Measurements from ENCODE around the gene MBD3L2.
"Not testable (repeated sequence)": the region's sequence is repeated elsewhere in the genome, so short reads cannot be mapped to it uniquely, and the experiment has no call there.

Gene MBD3L2

DNA sequence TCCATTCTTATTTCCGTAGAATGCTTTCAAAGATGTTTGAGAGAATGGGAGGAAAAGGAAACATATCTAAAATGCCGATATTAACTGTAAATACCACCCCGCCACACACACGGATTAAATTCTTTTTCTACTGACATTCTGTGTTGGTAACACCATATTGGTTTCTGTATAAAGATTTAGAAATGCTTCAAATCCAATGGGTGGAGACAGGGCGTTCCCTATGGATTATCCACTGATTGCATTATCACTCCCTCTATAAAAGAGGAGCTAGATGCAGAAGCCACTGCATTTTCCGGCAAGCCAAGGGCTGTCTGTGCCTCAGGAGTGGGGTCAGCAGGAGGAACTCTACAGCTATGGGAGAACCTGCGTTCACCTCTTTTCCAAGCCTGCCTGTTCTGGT lies at the start of gene MBD3L2:
TSS of gene MBD3L2 (plus strand) at position 301 of the 400 bp plus-strand sequence. CDS start at position 354, 53 bp downstream.
- H3K36me3 ChIP-seq (ENCODE audit: insufficient read depth, low read length); H3K9me3 ChIP-seq (ENCODE audit: control insufficient read depth, insufficient read depth, low read length); H3K9ac ChIP-seq (ENCODE audit: low read depth, low read length); H3K4me1 ChIP-seq (ENCODE audit: insufficient read depth, low read length): not testable (repeated sequence)

DNA sequence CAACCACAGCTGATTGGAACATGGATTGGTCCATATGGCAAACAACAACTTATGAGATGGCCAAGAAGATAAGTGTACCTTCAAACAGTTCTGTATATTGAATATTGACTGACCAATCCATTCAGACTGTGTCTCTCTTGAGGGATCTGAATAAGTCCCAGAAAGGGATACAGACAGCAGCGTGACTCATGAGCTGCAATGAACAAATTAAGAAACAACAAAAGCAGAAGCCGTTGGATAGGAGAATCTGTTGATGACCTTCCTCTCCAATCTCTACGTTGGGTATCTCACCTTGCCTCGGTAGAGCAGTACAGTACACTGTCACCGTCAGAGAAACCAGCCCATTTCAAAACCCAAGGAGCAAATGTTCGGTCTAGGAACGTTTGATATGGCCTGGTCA lies 49.2 kb upstream of the MBD3L2 start:
- Histone ChIP-seq H3K4me1 (ENCODE audit: insufficient read depth, low read length) (no peaks in the 10 kb centered on the region), H3K9ac (ENCODE audit: low read depth, low read length) (no peak overlapping the region), H3K9me3 (ENCODE audit: control insufficient read depth, insufficient read depth, low read length) (no peaks in the 10 kb centered on the region), H3K36me3 (ENCODE audit: insufficient read depth, low read length) (no peaks in the 10 kb centered on the region)

DNA sequence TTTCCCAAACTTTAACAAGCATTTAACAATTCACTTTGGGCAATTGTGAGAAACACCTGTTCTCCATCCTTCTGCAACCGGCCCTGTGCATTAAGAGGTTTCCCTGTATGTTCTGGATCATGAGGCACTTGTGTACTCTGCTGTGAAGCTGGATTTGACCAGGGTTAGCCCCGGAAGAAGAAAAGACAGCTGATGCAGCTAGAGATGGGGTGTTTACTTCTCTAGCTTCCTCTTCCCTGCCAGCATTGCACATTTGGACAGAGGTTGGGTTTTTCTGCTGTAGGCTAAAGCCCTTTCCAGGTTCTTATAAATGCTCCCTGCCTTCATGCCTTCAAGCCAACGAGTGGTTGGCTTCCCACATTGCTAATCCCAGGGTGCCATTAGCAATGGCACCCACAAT lies 48.8 kb upstream of the MBD3L2 start:
- Histone ChIP-seq H3K9me3 (ENCODE audit: control insufficient read depth, insufficient read depth, low read length) (no peaks in the 10 kb centered on the region), H3K9ac (ENCODE audit: low read depth, low read length) (no peak overlapping the region)

DNA sequence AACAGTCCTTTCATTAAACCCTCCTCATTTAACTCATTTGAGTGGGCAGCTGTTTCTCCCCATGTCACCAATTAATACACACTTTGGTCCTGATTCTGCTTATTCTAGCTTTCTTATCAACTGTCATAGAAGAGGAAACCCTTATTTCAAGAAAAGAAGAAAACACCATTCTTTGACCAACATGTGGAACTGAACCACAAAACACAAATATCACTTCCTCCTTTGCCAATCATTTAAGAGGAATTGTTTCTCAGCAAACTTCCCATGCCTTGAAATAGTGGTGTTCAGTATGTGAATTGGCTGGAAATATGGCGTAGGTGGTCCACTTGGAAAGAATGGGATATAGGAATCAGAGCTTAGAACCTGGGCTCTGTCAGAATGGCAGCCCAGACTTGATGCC lies 48.3 kb upstream of the MBD3L2 start:
- Histone ChIP-seq H3K4me1 (ENCODE audit: insufficient read depth, low read length) (no peaks in the 10 kb centered on the region), H3K36me3 (ENCODE audit: insufficient read depth, low read length) (no peaks in the 10 kb centered on the region), H3K9ac (ENCODE audit: low read depth, low read length) (no peak overlapping the region), H3K9me3 (ENCODE audit: control insufficient read depth, insufficient read depth, low read length) (no peaks in the 10 kb centered on the region)

More for the DNA sequence above, 48.8 kb upstream of the MBD3L2 start:
- Histone ChIP-seq H3K4me1 (ENCODE audit: insufficient read depth, low read length) (no peaks in the 10 kb centered on the region), H3K36me3 (ENCODE audit: insufficient read depth, low read length) (no peaks in the 10 kb centered on the region)

DNA sequence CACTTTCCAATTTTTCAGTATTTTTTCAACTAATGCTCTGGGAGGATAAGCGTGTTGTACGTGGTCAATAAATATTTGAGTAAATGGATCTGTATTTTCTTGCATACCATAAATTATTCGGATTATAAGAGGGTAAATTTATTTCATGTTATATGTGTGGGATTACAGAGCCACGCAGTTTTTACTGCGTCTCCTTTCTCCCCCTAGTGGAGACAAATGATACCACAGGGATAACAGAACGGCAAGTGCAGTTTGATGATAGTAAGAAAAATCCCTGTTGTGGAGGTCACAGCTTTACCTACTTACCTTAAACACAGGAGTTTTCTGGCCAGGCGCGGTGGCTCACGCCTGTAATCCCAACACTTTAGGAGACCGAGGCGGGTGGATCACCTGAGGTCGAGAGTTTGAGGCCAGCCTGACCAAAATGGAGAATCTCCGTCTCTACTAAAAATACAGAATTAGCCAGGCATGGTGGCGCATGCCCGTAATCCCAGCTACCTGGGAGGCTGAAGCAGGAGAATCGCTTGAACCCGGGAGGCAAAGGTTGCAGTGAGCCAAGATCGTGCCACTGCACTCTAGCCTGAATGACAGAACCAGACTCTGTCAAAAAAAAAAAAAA lies 44.7 kb upstream of the MBD3L2 start:
- Histone ChIP-seq H3K9me3 (ENCODE audit: control insufficient read depth, insufficient read depth, low read length) (no peaks in the 10 kb centered on the region), H3K9ac (ENCODE audit: low read depth, low read length) (no peak overlapping the region), H3K4me1 (ENCODE audit: insufficient read depth, low read length) (no peaks in the 10 kb centered on the region), H3K36me3 (ENCODE audit: insufficient read depth, low read length) (no peaks in the 10 kb centered on the region)

DNA sequence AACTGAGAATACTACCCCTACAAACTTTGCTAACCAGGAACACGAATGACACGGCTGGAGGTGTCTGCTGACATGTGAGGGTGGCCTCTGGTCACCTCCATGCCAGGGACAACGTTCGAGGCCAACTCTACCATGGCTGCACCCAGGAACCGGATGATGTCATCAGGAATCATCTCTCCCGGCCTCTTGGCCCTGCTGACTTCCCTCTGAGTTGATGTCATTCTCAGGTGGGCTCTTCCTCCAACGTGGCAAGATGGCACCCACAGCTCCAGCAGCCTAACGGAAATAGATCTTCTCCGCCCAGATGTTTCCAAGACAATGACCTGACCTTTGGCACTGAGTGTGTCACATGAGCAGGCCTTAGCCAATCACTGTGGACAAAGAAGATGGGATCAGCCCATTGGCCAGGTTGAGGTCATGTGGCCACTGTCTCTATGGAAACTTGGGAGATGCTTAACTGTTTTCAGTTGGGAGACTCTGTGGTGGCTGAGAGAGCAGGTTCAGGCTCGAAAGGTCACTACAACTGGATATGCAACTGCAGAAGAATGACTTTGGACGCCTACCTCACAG lies 42.9 kb upstream of the MBD3L2 start:
- Histone ChIP-seq H3K4me1 (ENCODE audit: insufficient read depth, low read length) (no peaks in the 10 kb centered on the region), H3K36me3 (ENCODE audit: insufficient read depth, low read length) (no peaks in the 10 kb centered on the region), H3K9ac (ENCODE audit: low read depth, low read length) (no peak overlapping the region), H3K9me3 (ENCODE audit: control insufficient read depth, insufficient read depth, low read length) (no peaks in the 10 kb centered on the region)

DNA sequence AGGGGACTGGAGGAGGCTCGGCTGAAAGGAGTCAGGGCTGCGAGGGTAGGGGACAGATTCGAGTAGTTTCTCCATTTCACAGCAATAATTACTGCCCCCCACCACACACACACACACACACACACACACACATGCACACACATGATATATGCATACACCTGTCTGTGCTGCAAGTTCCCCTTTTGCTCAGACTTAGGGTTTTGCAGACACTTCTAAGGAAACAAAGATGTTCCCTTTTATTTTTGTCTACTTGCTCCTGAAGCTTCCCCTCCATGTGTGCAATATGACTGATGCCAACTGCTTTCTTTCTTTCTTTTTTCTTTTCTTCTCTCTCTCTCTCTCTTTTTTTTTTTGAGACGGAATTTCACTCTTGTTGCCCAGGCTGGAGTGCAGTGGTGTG lies 41.3 kb upstream of the MBD3L2 start:
- no peaks in the 10 kb centered on the region for H3K4me1 ChIP-seq (ENCODE audit: insufficient read depth, low read length)
- no peak overlapping the region for H3K9ac ChIP-seq (ENCODE audit: low read depth, low read length)
- no peaks in the 10 kb centered on the region for H3K9me3 ChIP-seq (ENCODE audit: control insufficient read depth, insufficient read depth, low read length)
- no peaks in the 10 kb centered on the region for H3K36me3 ChIP-seq (ENCODE audit: insufficient read depth, low read length)

DNA sequence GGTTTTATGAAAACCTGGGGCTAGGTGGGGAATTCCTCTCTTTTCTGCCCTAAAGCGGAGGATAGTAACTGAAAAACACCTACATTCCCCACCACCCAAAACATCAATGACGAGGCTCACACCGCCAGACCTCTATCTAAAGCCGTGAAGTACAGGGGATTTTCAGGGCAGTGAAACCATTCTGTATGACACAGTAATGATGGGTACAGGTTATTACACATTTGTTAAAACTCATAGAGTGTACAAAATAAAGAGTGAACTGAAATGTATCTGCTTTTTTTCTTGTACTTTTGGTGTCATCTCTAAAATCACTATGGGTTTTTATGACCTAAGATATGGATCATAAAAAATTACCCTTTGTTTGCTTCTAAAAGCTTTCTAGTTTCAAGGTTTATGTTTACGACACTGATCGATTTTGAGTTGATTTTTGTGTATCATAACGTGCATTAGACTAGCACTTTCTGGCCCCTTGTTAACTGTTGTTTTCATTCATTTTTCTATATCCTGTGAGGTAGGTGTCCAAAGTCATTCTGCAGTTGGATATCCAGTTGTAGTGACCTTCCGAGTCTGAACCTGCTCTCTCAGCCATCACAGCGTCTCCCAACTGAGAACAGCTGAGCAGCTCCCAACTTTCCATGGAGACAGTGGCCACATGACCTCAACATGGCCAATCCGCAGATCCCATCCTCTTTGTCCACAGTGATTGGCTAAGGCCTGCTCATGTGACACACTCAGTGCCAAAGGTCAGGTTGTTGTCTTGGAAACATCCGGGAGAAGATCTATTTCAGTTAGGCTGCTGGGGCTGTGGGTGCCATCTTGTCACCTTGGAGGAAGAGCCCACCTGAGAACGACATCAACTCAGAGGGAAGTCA lies 38.2 kb upstream of the MBD3L2 start:
- no peaks in the 10 kb centered on the region for H3K36me3 ChIP-seq (ENCODE audit: insufficient read depth, low read length)
- no peaks in the 10 kb centered on the region for H3K9me3 ChIP-seq (ENCODE audit: control insufficient read depth, insufficient read depth, low read length)
- no peaks in the 10 kb centered on the region for H3K4me1 ChIP-seq (ENCODE audit: insufficient read depth, low read length)
- H3K9ac ChIP-seq (ENCODE audit: low read depth, low read length) = no peak overlapping the region

DNA sequence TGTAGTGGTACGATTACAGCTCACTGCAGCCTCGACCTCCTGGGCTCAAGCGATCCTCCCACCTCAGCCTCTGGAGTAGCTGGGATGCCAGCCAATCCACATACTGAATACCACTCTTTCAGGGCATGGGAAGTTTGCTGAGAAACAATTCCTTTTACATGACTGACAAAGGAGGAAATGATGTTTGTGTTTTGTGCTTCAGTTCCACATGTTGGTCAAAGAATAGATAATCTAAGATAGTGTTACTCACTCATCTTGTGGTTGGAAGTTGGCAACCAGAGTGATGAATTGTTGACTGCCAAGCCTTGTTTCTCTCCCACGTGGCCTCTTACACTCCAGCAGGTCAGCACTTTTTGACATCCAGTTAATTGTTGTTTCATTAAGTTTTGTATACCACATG lies 35.4 kb upstream of the MBD3L2 start:
- Histone ChIP-seq H3K36me3 (ENCODE audit: insufficient read depth, low read length) (no peaks in the 10 kb centered on the region), H3K9me3 (ENCODE audit: control insufficient read depth, insufficient read depth, low read length) (no peaks in the 10 kb centered on the region), H3K9ac (ENCODE audit: low read depth, low read length) (no peak overlapping the region), H3K4me1 (ENCODE audit: insufficient read depth, low read length) (no peaks in the 10 kb centered on the region)

DNA sequence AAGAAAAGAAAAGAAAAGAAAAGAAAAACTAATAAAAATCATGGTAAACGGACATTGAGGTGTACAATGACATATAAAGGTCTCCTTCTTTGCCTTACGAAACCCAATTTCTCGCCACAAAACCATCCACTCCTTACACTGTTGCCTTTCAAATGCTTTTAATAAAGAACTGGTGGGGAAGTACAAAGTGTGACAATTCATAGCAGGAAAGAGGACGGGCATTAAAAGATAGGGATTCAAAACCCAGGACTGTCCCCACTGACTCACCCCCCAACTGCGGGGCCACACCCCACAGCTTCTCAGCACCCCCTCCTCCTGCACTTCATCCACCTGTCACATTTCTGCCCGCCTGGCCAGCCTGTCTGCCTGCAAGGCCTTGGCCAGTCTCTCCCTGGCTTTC lies 30.3 kb upstream of the MBD3L2 start:
- Histone ChIP-seq H3K9me3 (ENCODE audit: control insufficient read depth, insufficient read depth, low read length) (no peaks in the 10 kb centered on the region), H3K4me1 (ENCODE audit: insufficient read depth, low read length) (no peaks in the 10 kb centered on the region), H3K36me3 (ENCODE audit: insufficient read depth, low read length) (no peaks in the 10 kb centered on the region), H3K9ac (ENCODE audit: low read depth, low read length) (no peak overlapping the region)

DNA sequence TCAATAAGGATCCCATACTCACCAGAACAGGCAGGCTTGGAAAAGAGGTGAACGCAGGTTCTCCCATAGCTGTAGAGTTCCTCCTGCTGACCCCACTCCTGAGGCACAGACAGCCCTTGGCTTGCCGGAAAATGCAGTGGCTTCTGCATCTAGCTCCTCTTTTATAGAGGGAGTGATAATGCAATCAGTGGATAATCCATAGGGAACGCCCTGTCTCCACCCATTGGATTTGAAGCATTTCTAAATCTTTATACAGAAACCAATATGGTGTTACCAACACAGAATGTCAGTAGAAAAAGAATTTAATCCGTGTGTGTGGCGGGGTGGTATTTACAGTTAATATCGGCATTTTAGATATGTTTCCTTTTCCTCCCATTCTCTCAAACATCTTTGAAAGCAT lies 27.8 kb upstream of the MBD3L2 start, which contains the start of gene MBD3L2B:
TSS of gene MBD3L2B (minus strand) at position 101 of the 400 bp plus-strand sequence. CDS start at position 67, 34 bp downstream.
- H3K36me3 ChIP-seq (ENCODE audit: insufficient read depth, low read length); H3K9ac ChIP-seq (ENCODE audit: low read depth, low read length); H3K4me1 ChIP-seq (ENCODE audit: insufficient read depth, low read length); H3K9me3 ChIP-seq (ENCODE audit: control insufficient read depth, insufficient read depth, low read length): not testable (repeated sequence)

DNA sequence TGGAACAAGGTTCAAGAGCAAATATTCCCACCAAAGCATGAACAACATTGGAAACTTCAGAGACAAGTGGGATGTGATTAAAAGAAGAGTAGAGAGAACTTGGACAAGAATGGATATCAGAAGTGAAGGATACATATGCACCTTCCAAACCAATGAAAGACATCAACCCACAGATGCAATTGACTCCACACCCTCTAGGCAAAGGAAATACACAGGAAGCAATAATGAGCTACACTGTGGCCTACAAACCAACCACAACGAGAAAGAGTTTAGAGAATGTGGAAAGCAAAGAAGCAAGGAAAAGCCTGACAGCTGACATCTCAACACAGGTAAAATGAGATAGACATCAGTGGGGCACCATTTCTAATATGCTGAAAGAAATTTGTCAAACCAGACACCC lies 20.3 kb upstream of the MBD3L2 start:
- H3K36me3 ChIP-seq (ENCODE audit: insufficient read depth, low read length); H3K9me3 ChIP-seq (ENCODE audit: control insufficient read depth, insufficient read depth, low read length); H3K4me1 ChIP-seq (ENCODE audit: insufficient read depth, low read length); H3K9ac ChIP-seq (ENCODE audit: low read depth, low read length): not testable (repeated sequence)

DNA sequence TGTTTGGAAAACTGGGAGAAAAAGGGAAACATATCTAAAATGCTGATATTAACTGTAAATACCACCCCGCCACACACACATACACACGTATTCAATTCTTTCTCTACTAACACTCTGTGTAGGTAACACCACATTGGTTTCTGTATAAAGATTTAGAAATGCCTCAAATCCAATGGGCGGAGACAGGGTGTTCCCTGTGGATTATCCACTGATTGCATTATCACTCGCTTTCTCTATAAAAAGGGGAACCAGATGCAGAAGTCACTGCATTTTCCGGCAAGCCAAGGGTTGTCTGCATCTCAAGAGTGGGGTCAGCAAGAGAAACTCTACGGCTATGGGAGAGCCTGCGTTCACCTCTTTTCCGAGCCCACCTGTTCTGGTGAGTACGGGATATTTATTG lies 18.8 kb upstream of the MBD3L2 start, which contains the start of gene MBD3L5:
TSS of gene MBD3L5 (plus strand) at position 301 of the 400 bp plus-strand sequence. CDS start at position 335, 34 bp downstream.
- H3K36me3 ChIP-seq (ENCODE audit: insufficient read depth, low read length) = not testable (repeated sequence)

DNA sequence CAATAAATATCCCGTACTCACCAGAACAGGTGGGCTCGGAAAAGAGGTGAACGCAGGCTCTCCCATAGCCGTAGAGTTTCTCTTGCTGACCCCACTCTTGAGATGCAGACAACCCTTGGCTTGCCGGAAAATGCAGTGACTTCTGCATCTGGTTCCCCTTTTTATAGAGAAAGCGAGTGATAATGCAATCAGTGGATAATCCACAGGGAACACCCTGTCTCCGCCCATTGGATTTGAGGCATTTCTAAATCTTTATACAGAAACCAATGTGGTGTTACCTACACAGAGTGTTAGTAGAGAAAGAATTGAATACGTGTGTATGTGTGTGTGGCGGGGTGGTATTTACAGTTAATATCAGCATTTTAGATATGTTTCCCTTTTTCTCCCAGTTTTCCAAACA lies 9.0 kb upstream of the MBD3L2 start, which contains the start of gene MBD3L4:
TSS of gene MBD3L4 (minus strand) at position 101 of the 400 bp plus-strand sequence. CDS start at position 66, 35 bp downstream.
- not testable (repeated sequence) for H3K4me1 ChIP-seq (ENCODE audit: insufficient read depth, low read length); H3K9me3 ChIP-seq (ENCODE audit: control insufficient read depth, insufficient read depth, low read length); H3K36me3 ChIP-seq (ENCODE audit: insufficient read depth, low read length); H3K9ac ChIP-seq (ENCODE audit: low read depth, low read length)

More for the DNA sequence above, 18.8 kb upstream of the MBD3L2 start, which contains the start of gene MBD3L5:
- not testable (repeated sequence) for H3K4me1 ChIP-seq (ENCODE audit: insufficient read depth, low read length); H3K9me3 ChIP-seq (ENCODE audit: control insufficient read depth, insufficient read depth, low read length); H3K9ac ChIP-seq (ENCODE audit: low read depth, low read length)

DNA sequence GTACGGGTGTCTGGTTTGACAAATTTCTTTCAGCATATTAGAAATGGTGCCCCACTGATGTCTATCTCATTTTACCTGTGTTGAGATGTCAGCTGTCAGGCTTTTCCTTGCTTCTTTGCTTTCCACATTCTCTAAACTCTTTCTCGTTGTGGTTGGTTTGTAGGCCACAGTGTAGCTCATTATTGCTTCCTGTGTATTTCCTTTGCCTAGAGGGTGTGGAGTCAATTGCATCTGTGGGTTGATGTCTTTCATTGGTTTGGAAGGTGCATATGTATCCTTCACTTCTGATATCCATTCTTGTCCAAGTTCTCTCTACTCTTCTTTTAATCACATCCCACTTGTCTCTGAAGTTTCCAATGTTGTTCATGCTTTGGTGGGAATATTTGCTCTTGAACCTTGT lies 7.6 kb upstream of the MBD3L2 start:
- H3K4me1 ChIP-seq (ENCODE audit: insufficient read depth, low read length); H3K9me3 ChIP-seq (ENCODE audit: control insufficient read depth, insufficient read depth, low read length); H3K36me3 ChIP-seq (ENCODE audit: insufficient read depth, low read length); H3K9ac ChIP-seq (ENCODE audit: low read depth, low read length): not testable (repeated sequence)

Measured in ES-I3 (cell line).